CD4-positive, alpha-beta memory T cell (primary cell): ENCODE measurements around the gene GTPBP10. TPM values are rescaled to one million over a fixed set of nuclear protein-coding genes. Genes with fewer than 3 reads are reported as not detected.
A peak's percentile ranks its signal among the peaks of the same experiment; 100 is the strongest.

Experiments used
- CTCF ChIA-PET: fragments of 350-600 bp; sonication (Branson Sonifier 250); formaldehyde crosslinking; loops from one replicate; lab custom pipeline; 2021; ENCODE audit warnings: inconsistent platforms; ENCODE audit not compliant: partially characterized antibody; lab: Charles Lee
- POLR2A ChIA-PET: fragments of 350-600 bp; sonication (Branson Sonifier 250); formaldehyde crosslinking; loops from one replicate; lab custom pipeline; 2021; ENCODE audit not compliant: partially characterized antibody; lab: Charles Lee
- DNase-seq, 5 donors: peaks; one replicate each; pipeline versions ENCODE4 v3.0.0 to v3.0.0-alpha.2; 2020 to 2022; ENCODE audit warnings: mixed read lengths in 1 of 5
- H3K27ac ChIP-seq: one replicate; pipeline ENCODE4 v1.7.0; 2013; ENCODE audit warnings: low read depth, low read length
- H3K27me3 ChIP-seq: 2 replicates; pipeline ENCODE4 v1.7.0; 2013; ENCODE audit warnings: mild to moderate bottlenecking, low read length, moderate library complexity; ENCODE audit not compliant: insufficient read depth
- H3K36me3 ChIP-seq: 2 replicates; pipeline ENCODE4 v1.7.0; 2013; ENCODE audit warnings: mild to moderate bottlenecking, low read length, moderate library complexity; ENCODE audit not compliant: insufficient read depth
- H3K4me1 ChIP-seq: 2 replicates; pipeline ENCODE4 v1.7.0; 2013; ENCODE audit warnings: mild to moderate bottlenecking, low read length, moderate library complexity; ENCODE audit not compliant: insufficient read depth
- H3K4me3 ChIP-seq, 2 donors: one replicate each; pipeline ENCODE4 v1.7.0; 2013; ENCODE audit warnings: low read length in 2 of 2, mild to moderate bottlenecking in 1 of 2
- H3K9me3 ChIP-seq, 2 donors: one replicate each; pipeline ENCODE4 v1.7.0; 2013; ENCODE audit warnings: low read length in 2 of 2, control low read depth in 1 of 2; ENCODE audit not compliant: control insufficient read depth in 1 of 2
- H3K27ac Mint-ChIP-seq, 7 donors: one replicate each; pipeline ENCODE4 v1.8.0; 2020 to 2021; ENCODE audit warnings: mixed read lengths in 7 of 7, mild to moderate bottlenecking in 6 of 7, inconsistent platforms in 3 of 7, moderate library complexity in 3 of 7
- H3K27me3 Mint-ChIP-seq, 2 donors: one replicate each; pipeline ENCODE4 v1.8.0; 2020 to 2021; ENCODE audit warnings: mixed read lengths in 2 of 2
- H3K36me3 Mint-ChIP-seq, 2 donors: one replicate each; pipeline ENCODE4 v1.8.0; 2020 to 2021; ENCODE audit warnings: mixed read lengths in 2 of 2, inconsistent platforms in 1 of 2, mild to moderate bottlenecking in 1 of 2
- H3K4me1 Mint-ChIP-seq, 4 donors: one replicate each; pipeline ENCODE4 v1.8.0; 2020 to 2021; ENCODE audit warnings: mixed read lengths in 4 of 4, mild to moderate bottlenecking in 1 of 4
- H3K4me3 Mint-ChIP-seq, 8 donors: one replicate each; pipeline ENCODE4 v1.8.0; 2020 to 2021; ENCODE audit warnings: mixed read lengths in 8 of 8, mild to moderate bottlenecking in 7 of 8, moderate library complexity in 6 of 8, inconsistent platforms in 3 of 8
- H3K9me3 Mint-ChIP-seq, 8 donors: one replicate each; pipeline ENCODE4 v1.8.0; 2020 to 2021; ENCODE audit warnings: mixed read lengths in 8 of 8, mild to moderate bottlenecking in 5 of 8, inconsistent platforms in 3 of 8, moderate library complexity in 1 of 8
- intact Hi-C: fragments of 100-400 bp; cut with micrococcal nuclease; formaldehyde crosslinking; loops from one replicate; pipeline ENCODE4 v1.15.1; 2023
- polyA plus RNA-seq, 2 donors: library from polyadenylated mRNA; unstranded; fragments of 300-500 nt; fragmentation: Illumina TruSeq; gene quantifications; one replicate each; pipeline ENCODE4 v1.2.3, GENCODE V29; 2021
- total RNA-seq, 2 experiments: library from RNA; stranded (reverse); gene quantifications; one replicate each; pipeline ENCODE4 v1.2.3, GENCODE V29; 2021

The GTPBP10 gene, protein sequence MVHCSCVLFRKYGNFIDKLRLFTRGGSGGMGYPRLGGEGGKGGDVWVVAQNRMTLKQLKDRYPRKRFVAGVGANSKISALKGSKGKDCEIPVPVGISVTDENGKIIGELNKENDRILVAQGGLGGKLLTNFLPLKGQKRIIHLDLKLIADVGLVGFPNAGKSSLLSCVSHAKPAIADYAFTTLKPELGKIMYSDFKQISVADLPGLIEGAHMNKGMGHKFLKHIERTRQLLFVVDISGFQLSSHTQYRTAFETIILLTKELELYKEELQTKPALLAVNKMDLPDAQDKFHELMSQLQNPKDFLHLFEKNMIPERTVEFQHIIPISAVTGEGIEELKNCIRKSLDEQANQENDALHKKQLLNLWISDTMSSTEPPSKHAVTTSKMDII
- total RNA-seq (10 to 100 TPM; 45.5 to 46.7 TPM), polyA plus RNA-seq (10 to 100 TPM; 30.6 to 37.6 TPM)

DNA sequence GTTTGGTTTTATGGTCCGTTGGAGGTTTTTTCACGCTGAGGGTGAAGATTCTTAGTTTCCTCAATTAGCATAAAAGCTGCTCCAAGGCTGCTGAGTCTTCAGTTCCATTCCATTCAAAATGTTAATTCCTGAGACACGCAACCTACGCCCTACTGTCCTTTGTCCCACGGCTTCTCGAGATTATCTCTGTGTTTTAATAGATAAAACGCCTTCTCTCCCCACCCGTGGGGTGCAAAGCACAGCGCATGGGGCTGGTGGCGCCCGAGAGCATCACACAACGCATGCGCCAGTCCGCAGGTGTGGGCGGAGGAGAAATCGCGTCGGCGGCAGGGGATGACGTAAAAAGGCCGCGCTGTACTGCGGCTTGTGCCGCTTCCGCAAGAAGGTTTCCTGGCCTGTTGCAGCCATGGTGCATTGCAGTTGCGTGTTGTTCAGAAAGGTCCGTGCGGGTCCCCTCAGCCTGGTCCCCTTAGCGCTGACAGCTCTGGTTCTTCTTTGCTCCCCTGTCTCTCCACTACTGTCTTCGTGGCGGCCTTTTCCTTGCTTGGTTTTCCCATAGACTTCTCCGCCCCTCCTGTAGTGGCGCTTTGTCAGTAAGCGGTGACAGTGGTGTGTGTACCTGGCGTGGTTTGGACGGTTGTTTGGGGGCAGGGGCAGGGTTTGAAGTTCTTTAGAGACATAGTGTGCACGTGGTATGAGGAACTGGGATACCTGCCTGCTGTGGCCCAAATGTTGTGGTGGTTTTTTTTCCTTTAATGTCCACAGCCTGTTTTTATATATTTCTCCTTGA, at the start of gene GTPBP10:
GTPBP10 (plus strand) TSS at position 381 of the 790 bp plus-strand sequence; CDS start at position 407, 26 bp downstream.
- peak; percentile 92 to 95 (median 94) for DNase-seq
- ChIA-PET POLR2A (interaction anchor here (0.7 to 2.0 kb wide), 5 partner anchors 13 to 100 kb away, joined by 3 to 11 read pairs (median 3); partner anchors contain the start of gene CLDN12), CTCF (interaction anchor here (0.8 to 1.7 kb wide), 13 partner anchors 8 to 192 kb away, joined by 3 to 9 read pairs (median 3); partner anchors contain the start of genes CLDN12 and STEAP1)
- Mint-ChIP-seq H3K27ac (peak within 1 kb of the TSS; percentile 98 to 100 (median 99)), H3K9me3 (no peaks in the 10 kb centered on the region), H3K4me1 (peaks cover 30 to 54% (median 44%) of the 10 kb centered on the region in 4 donors), H3K36me3 (peaks cover 17 to 24% of the 10 kb centered on the region in 2 donors), H3K27me3 (peaks cover 0 to 1% of the 10 kb centered on the region in 2 donors), H3K4me3 (peak within 1 kb of the TSS; percentile 92 to 99 (median 98))
- Histone ChIP-seq H3K27ac (peak within 1 kb of the TSS; percentile 87), H3K4me3 (peak within 1 kb of the TSS; percentile 71 to 92), H3K36me3 (no peaks in the 10 kb centered on the region), H3K9me3 (no peaks in the 10 kb centered on the region), H3K27me3 (no peaks in the 10 kb centered on the region), H3K4me1 (peaks cover 38% of the 10 kb centered on the region)
- intact Hi-C loops = loop anchor here (1.0 to 10.0 kb wide), 3 partner anchors 57 to 1598 kb away; partner anchors contain the start of genes AKAP9, CFAP69 and CLDN12

DNA sequence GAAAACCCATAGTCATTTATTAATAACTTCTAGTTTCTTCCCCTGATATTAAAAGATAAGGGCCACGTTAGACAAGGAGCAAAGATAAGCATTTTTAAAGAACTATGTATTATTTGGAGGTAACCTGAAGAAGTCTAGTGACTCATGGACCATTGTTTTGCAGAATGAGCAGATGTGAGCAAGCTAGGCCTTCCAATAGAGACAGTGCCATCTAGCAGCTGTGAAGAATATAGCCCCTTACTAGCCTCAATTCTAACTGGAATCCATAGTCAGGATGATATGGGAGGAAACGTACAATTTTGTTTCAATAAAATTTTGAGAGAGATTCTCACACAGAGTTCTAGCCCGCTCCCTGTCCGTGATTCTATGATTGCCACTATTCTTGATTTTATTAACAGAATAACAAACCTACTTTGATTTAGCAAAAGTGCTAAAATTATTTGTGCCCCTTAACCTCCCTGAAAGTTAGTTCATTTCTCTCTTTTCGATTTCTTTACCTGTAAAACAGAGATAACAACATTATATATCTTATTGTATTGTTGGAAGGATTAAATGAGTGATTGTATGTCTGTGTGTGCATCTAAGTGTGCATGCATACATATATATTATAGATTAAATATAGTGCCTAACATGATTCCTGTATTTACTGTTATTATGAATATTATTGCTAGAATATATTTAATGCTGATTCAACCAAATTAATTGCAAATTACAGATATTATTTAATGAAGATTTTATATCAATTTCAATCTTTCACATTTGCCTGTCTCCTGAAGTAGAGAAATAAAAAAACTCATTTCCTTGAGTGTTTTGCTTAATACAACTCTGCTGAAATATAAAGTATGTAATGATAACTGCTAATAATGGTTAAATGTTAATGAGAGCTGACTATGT, 48.1 kb upstream of the GTPBP10 start:
- DNase-seq = peak in 1 of 5 donors; percentile 7
- no peak overlapping the region for H3K4me3 Mint-ChIP-seq
- Histone ChIP-seq H3K27me3 (no peaks in the 10 kb centered on the region), H3K4me1 (no peaks in the 10 kb centered on the region), H3K4me3 (no peak overlapping the region), H3K27ac (no peak overlapping the region), H3K9me3 (no peaks in the 10 kb centered on the region), H3K36me3 (no peaks in the 10 kb centered on the region)
- H3K36me3 Mint-ChIP-seq = no peaks in the 10 kb centered on the region
- ChIA-PET CTCF (interaction anchor here (1.0 to 1.7 kb wide), 6 partner anchors 11 to 144 kb away, joined by 3 to 5 read pairs (median 3); partner anchors contain the start of gene STEAP1), POLR2A (no interaction called here)
- no peak overlapping the region for H3K27ac Mint-ChIP-seq
- H3K27me3 Mint-ChIP-seq = peaks cover 2 to 5% of the 10 kb centered on the region in 2 donors
- intact Hi-C loops = loop anchor here (10.0 kb wide), 2 partner anchors 144 to 476 kb away; partner anchors contain the start of gene STEAP1
- H3K9me3 Mint-ChIP-seq = peaks cover 0 to 3% (median 0%) of the 10 kb centered on the region in 8 donors
- H3K4me1 Mint-ChIP-seq = no peaks in the 10 kb centered on the region

DNA sequence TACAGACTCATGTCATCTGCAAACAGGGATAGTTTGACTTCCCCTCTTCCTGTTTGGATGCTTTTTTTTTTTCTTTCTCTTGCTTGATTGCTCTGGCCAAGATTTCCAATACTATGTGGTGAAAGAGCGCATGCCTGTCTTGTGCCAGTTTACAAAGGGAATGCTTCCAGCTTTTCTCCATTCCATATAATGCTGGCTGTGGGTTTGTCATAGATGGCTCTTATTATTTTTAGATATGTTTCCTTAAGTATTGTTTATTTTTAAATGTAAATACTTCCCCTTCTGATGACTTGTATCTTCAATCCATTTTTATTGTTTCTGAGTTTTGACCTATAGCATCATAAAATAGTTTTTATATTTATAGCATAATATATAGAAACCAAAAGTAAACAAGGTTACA, 43.3 kb upstream of the GTPBP10 start:
- Mint-ChIP-seq H3K4me3 (no peak overlapping the region), H3K27ac (no peak overlapping the region), H3K36me3 (no peaks in the 10 kb centered on the region), H3K27me3 (peaks cover 2% of the 10 kb centered on the region in 2 donors), H3K9me3 (no peaks in the 10 kb centered on the region), H3K4me1 (no peaks in the 10 kb centered on the region)
- CTCF ChIA-PET = no interaction called here
- Histone ChIP-seq H3K27me3 (no peaks in the 10 kb centered on the region), H3K4me3 (no peak overlapping the region), H3K36me3 (no peaks in the 10 kb centered on the region), H3K27ac (no peak overlapping the region), H3K9me3 (no peaks in the 10 kb centered on the region), H3K4me1 (no peaks in the 10 kb centered on the region)
- intact Hi-C loops = no loop called here
- POLR2A ChIA-PET = no interaction called here
- no peak for DNase-seq

DNA sequence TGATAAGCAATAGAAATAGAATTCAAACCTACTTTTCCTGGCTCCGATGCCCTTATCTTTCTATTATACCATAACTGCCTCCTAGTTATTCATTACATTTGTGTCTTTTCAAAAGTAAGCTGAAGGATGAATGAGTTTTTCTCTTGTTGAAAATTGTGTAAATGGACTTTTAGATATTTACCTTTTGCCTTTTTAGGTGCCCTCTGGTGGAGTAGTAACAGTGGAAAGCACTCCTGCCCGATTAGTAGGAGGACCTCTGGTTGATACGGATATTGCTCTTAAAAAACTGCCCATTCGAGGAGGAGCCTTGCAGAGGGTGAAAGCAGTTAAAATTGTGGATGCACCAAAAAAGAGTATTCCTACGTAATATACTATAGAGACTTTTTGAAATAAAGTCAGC, 36.6 kb upstream of the GTPBP10 start:
- H3K9me3 ChIP-seq = no peaks in the 10 kb centered on the region
- DNase-seq = no peak
- CTCF ChIA-PET = no interaction called here
- Mint-ChIP-seq H3K27me3 (peaks cover 4% of the 10 kb centered on the region in 2 donors), H3K4me3 (no peak overlapping the region), H3K9me3 (no peaks in the 10 kb centered on the region), H3K36me3 (no peaks in the 10 kb centered on the region), H3K4me1 (no peaks in the 10 kb centered on the region), H3K27ac (no peak overlapping the region)
- H3K4me1 ChIP-seq = no peaks in the 10 kb centered on the region
- intact Hi-C loops = no loop called here
- no peaks in the 10 kb centered on the region for H3K27me3 ChIP-seq
- H3K27ac ChIP-seq = no peak overlapping the region
- no peak overlapping the region for H3K4me3 ChIP-seq
- POLR2A ChIA-PET = no interaction called here
- no peaks in the 10 kb centered on the region for H3K36me3 ChIP-seq

DNA sequence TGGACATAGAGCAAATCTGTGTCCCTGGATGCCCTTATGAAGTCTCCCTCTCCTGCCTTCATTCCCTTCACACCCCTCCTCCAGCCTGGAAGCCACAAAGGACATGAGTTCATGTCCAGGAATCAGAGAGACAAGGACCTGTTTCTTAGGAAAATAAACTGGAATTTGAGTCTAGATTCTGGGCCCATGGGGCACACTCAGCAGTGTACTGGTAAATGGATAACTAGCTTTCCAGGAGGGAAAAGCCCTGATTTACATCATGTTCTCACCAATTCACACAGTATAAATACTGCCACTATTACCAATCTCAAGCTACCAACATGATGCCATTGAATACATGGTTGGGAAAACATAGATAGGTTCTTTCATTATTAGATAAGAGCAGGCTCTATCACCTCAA, 35.3 kb upstream of the GTPBP10 start:
- no peak overlapping the region for H3K4me3 ChIP-seq
- Mint-ChIP-seq H3K36me3 (no peaks in the 10 kb centered on the region), H3K4me1 (no peaks in the 10 kb centered on the region), H3K27ac (no peak overlapping the region), H3K27me3 (peaks cover 6 to 7% of the 10 kb centered on the region in 2 donors), H3K4me3 (no peak overlapping the region), H3K9me3 (no peaks in the 10 kb centered on the region)
- H3K36me3 ChIP-seq = no peaks in the 10 kb centered on the region
- intact Hi-C loops = no loop called here
- DNase-seq = no peak
- POLR2A ChIA-PET = no interaction called here
- no peaks in the 10 kb centered on the region for H3K27me3 ChIP-seq
- H3K9me3 ChIP-seq = no peaks in the 10 kb centered on the region
- no peaks in the 10 kb centered on the region for H3K4me1 ChIP-seq
- CTCF ChIA-PET = interaction anchor here (1.0 to 2.5 kb wide), 2 partner anchors 35 to 117 kb away, joined by 3 to 34 read pairs; partner anchors contain the start of gene GTPBP10
- no peak overlapping the region for H3K27ac ChIP-seq

DNA sequence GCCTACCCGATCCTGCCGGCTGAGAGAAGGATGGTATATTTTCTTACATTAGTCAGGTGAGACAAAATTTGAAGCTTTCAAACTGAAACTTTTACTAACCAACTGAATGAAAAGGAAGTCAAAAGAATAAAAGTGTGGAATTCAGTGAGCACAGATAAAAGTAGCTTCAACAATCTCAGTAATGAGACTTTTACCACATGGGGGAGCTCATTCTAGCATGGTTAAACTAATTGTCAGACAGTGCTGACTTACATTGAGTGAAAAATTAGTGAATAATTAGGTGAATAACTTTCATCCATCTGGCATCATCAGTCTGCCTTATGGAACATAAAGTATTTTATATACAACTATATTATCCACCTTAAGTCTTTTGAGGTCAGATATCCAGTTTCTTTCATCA, 33.8 kb upstream of the GTPBP10 start:
- Mint-ChIP-seq H3K36me3 (no peaks in the 10 kb centered on the region), H3K27me3 (peaks cover 8 to 11% of the 10 kb centered on the region in 2 donors), H3K9me3 (no peaks in the 10 kb centered on the region), H3K27ac (no peak overlapping the region), H3K4me3 (no peak overlapping the region), H3K4me1 (no peaks in the 10 kb centered on the region)
- no peak for DNase-seq
- POLR2A ChIA-PET = no interaction called here
- intact Hi-C loops = loop anchor here (1.0 kb wide), 1 partner anchor 115 kb away; no protein-coding TSS in a partner anchor
- Histone ChIP-seq H3K4me3 (no peak overlapping the region), H3K27me3 (no peaks in the 10 kb centered on the region), H3K27ac (no peak overlapping the region), H3K9me3 (no peaks in the 10 kb centered on the region), H3K36me3 (no peaks in the 10 kb centered on the region), H3K4me1 (no peaks in the 10 kb centered on the region)
- CTCF ChIA-PET = interaction anchor here (0.6 to 2.5 kb wide), 5 partner anchors 11 to 115 kb away, joined by 3 to 34 read pairs (median 3); no protein-coding TSS in a partner anchor
